ENCODE measurements around the gene NBEA.

- TF ChIP-seq EZH2 (IDR thresholded peaks at IDR 0.05; ENCODE audit: low read length, unreplicated experiment) = no peak
- TF ChIP-seq CTCF (conservative IDR thresholded peaks at IDR 0.05; ENCODE audit: low read depth, low read length) = no peak
- TF ChIP-seq EZH2phosphoT487 (IDR thresholded peaks at IDR 0.05; ENCODE audit: borderline replicate concordance, low read length) = no peak
These were observed 515.2 kb downstream of the NBEA start for GRCh38 chr13:35457258-35457657.
